K562 (cell line): ENCODE data around the gene RNPEP. TPM values are rescaled to one million over a fixed set of nuclear protein-coding genes. Genes with fewer than 3 reads are reported as not detected.
A peak's percentile ranks its signal among the peaks of the same experiment; 100 is the strongest.

ENCODE experiments used
- ASH1L ChIP-seq: fragments of 450-650 bp; IDR thresholded peaks from 2 replicates; pipeline ENCODE4 v1.6.1; 2018; ENCODE audit warnings: borderline replicate concordance, mild to moderate bottlenecking, low read depth; ENCODE audit not compliant: partially characterized antibody
- BCLAF1 ChIP-seq, 2 experiments: fragments of 450-650 bp in 1 of 2; IDR thresholded peaks; 2 replicates each; pipeline ENCODE4 v1.6.1; 2011 to 2017; ENCODE audit warnings: low read depth in 2 of 2, antibody characterized with exemption in 1 of 2, borderline replicate concordance in 1 of 2, low read length in 1 of 2, mild to moderate bottlenecking in 1 of 2, mixed read lengths in 1 of 2; ENCODE audit not compliant: control insufficient read depth in 1 of 2
- CBX8 ChIP-seq: fragments of 200-600 bp; sonication (generic); IDR thresholded peaks from 2 replicates; pipeline ENCODE4 v1.6.1; 2012; ENCODE audit warnings: borderline replicate concordance, mixed run types, low read depth, mild to moderate bottlenecking, moderate library complexity, mixed read lengths, low read length, control low read depth, inconsistent platforms; ENCODE audit not compliant: poor library complexity, severe bottlenecking; ENCODE audit errors: extremely low read depth
- CCNT2 ChIP-seq: IDR thresholded peaks from 2 replicates; pipeline ENCODE4 v1.6.1; 2011; ENCODE audit warnings: borderline replicate concordance, low read depth, mild to moderate bottlenecking, moderate library complexity, mixed read lengths, low read length; ENCODE audit not compliant: insufficient read length; ENCODE audit errors: extremely low read depth
- GABPA ChIP-seq: fragments of 200-800 bp; sonication (Bioruptor generic); conservative IDR thresholded peaks from 2 replicates; pipeline ENCODE4 v1.6.1; 2016; ENCODE audit warnings: low read depth, missing genetic modification characterization, missing compliant biosample characterization
- GATAD2A ChIP-seq: fragments of 450-650 bp; IDR thresholded peaks from 2 replicates; pipeline ENCODE4 v1.6.1; 2017
- KLF10 ChIP-seq: fragments of 250-450 bp; sonication (Bioruptor Pico); IDR thresholded peaks from 2 replicates; pipeline ENCODE4 v1.6.1; 2021; ENCODE audit warnings: matching md5 sums
- LARP7 ChIP-seq: fragments of 450-650 bp; IDR thresholded peaks from 2 replicates; pipeline ENCODE4 v1.6.1; 2016
- MTF1 ChIP-seq: fragments of 250-450 bp; sonication (Bioruptor Pico); IDR thresholded peaks from 2 replicates; pipeline ENCODE4 v1.9.0; 2021; ENCODE audit warnings: moderate library complexity, mild to moderate bottlenecking, inconsistent platforms, borderline replicate concordance
- NCOA1 ChIP-seq: fragments of 450-650 bp; IDR thresholded peaks from 2 replicates; pipeline ENCODE4 v1.6.1; 2016; ENCODE audit warnings: low read depth
- NFXL1 ChIP-seq: fragments of 450-650 bp; formaldehyde crosslinking; IDR thresholded peaks from 2 replicates; pipeline ENCODE4 v1.4.0; 2021; ENCODE audit warnings: mild to moderate bottlenecking
- PHTF2 ChIP-seq: fragments of 250-450 bp; sonication (Bioruptor Pico); IDR thresholded peaks from 2 replicates; pipeline ENCODE4 v1.5.0; 2021; ENCODE audit warnings: mild to moderate bottlenecking
- PRMT5 ChIP-seq: sonication (generic); formaldehyde crosslinking; IDR thresholded peaks from 2 replicates; pipeline ENCODE4 v1.5.0; 2020; ENCODE audit warnings: missing genetic modification reagents
- RHOXF2B ChIP-seq: fragments of 250-450 bp; sonication (Bioruptor Pico); conservative IDR thresholded peaks from 2 replicates; pipeline ENCODE4 v1.5.1; 2021
- SMARCC2 ChIP-seq: fragments of 450-650 bp; IDR thresholded peaks from 2 replicates; pipeline ENCODE4 v1.6.1; 2017; ENCODE audit warnings: antibody characterized with exemption, moderate library complexity, mild to moderate bottlenecking, low read depth
- ZNF444 ChIP-seq: fragments of 250-450 bp; sonication (Bioruptor Pico); IDR thresholded peaks from 2 replicates; pipeline ENCODE4 v1.4.0; 2020; ENCODE audit warnings: mild to moderate bottlenecking, moderate library complexity
- polyA plus RNA-seq, 8 experiments: library from polyadenylated mRNA; depleted of rRNA in 4 of 8; stranded (reverse) in 5 of 8; unstranded in 3 of 8; fragments of >200 nt; fragmentation: Nextera tagmentation in 2 of 8; fragmentation: Illumina TruSeq in 1 of 8; extraction: Ambion mirVana in 2 of 8; extraction: Trizol in 1 of 8; gene quantifications; 2 replicates each; pipeline versions ENCODE4 v1.2.1 to v1.2.3, GENCODE V29; 2011 to 2014; ENCODE audit warnings: inconsistent platforms in 1 of 8, missing spikeins in 1 of 8
- total RNA-seq, 7 experiments: library from RNA; depleted of rRNA in 6 of 7; stranded (reverse); fragments of >200 nt in 6 of 7; fragmentation: Illumina TruSeq in 2 of 7; extraction: Trizol in 2 of 7; gene quantifications; 2 replicates each; pipeline versions ENCODE4 v1.2.1 to v1.2.3, GENCODE V29; 2011 to 2021; ENCODE audit warnings: low replicate concordance in 1 of 7
- TF ChIP-seq, protein P1 (sequence below): fragments of 200-800 bp; sonication (Bioruptor generic); IDR thresholded peaks from 2 replicates; pipeline ENCODE4 v1.6.1; 2017; ENCODE audit warnings: missing genetic modification characterization, missing compliant biosample characterization
- TF ChIP-seq, protein P2 (sequence below): fragments of 250-450 bp; sonication (Bioruptor Pico); IDR thresholded peaks from 2 replicates; pipeline ENCODE4 v1.8.0; 2022; ENCODE audit warnings: moderate library complexity, mild to moderate bottlenecking, inconsistent platforms
- TF ChIP-seq, protein P3 (sequence below): fragments of 250-450 bp; sonication (Bioruptor Pico); IDR thresholded peaks from 2 replicates; pipeline ENCODE4 v1.6.1; 2021; ENCODE audit warnings: mild to moderate bottlenecking
- TF ChIP-seq, protein P4 (sequence below): fragments of 450-650 bp; conservative IDR thresholded peaks from 2 replicates; pipeline ENCODE4 v1.6.1; 2016; ENCODE audit warnings: missing genetic modification characterization, low read depth, mild to moderate bottlenecking, control low read depth, missing compliant biosample characterization

The RNPEP gene
- total and polyA plus RNA-seq, 9 of the 15 experiments (the other 6 are each of a cell fraction or from before 2014, with no cell fraction given) = 27.5 to 131 (median 63.4) TPM

- TF ChIP-seq NFXL1 (CRISPR knock-in tag) (no peak), GATAD2A (no peak), NCOA1 (peak; percentile 76; the same call in 1 of the 2 replicates), BCLAF1 (IDR thresholded peaks at IDR 0.05; ENCODE audit: borderline replicate concordance in 1 of 2, control insufficient read depth in 1 of 2, low read depth in 2 of 2, low read length in 1 of 2) (no peak), PHTF2 (CRISPR knock-in tag) (no peak), CBX8 (no peak), ASH1L (no peak), SMARCC2 (peak; percentile 74; the same call in 1 of the 2 replicates), CCNT2 (peak; percentile 74), GABPA (tag) (no peak), MTF1 (no peak), PRMT5 (no peak), RHOXF2B (CRISPR knock-in tag) (no peak), ZNF444 (CRISPR knock-in tag) (no peak), LARP7 (no peak), KLF10 (CRISPR knock-in tag) (no peak)
- TF ChIP-seq, protein P1, sequence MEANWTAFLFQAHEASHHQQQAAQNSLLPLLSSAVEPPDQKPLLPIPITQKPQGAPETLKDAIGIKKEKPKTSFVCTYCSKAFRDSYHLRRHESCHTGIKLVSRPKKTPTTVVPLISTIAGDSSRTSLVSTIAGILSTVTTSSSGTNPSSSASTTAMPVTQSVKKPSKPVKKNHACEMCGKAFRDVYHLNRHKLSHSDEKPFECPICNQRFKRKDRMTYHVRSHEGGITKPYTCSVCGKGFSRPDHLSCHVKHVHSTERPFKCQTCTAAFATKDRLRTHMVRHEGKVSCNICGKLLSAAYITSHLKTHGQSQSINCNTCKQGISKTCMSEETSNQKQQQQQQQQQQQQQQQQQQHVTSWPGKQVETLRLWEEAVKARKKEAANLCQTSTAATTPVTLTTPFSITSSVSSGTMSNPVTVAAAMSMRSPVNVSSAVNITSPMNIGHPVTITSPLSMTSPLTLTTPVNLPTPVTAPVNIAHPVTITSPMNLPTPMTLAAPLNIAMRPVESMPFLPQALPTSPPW (CRISPR knock-in tag) = peak; percentile 60
- TF ChIP-seq, protein P2, sequence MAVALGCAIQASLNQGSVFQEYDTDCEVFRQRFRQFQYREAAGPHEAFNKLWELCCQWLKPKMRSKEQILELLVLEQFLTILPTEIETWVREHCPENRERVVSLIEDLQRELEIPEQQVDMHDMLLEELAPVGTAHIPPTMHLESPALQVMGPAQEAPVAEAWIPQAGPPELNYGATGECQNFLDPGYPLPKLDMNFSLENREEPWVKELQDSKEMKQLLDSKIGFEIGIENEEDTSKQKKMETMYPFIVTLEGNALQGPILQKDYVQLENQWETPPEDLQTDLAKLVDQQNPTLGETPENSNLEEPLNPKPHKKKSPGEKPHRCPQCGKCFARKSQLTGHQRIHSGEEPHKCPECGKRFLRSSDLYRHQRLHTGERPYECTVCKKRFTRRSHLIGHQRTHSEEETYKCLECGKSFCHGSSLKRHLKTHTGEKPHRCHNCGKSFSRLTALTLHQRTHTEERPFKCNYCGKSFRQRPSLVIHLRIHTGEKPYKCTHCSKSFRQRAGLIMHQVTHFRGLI = no peak
- TF ChIP-seq, protein P3, sequence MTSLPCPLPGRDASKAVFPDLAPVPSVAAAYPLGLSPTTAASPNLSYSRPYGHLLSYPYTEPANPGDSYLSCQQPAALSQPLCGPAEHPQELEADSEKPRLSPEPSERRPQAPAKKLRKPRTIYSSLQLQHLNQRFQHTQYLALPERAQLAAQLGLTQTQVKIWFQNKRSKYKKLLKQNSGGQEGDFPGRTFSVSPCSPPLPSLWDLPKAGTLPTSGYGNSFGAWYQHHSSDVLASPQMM (CRISPR knock-in tag) = no peak
- TF ChIP-seq, protein P4, sequence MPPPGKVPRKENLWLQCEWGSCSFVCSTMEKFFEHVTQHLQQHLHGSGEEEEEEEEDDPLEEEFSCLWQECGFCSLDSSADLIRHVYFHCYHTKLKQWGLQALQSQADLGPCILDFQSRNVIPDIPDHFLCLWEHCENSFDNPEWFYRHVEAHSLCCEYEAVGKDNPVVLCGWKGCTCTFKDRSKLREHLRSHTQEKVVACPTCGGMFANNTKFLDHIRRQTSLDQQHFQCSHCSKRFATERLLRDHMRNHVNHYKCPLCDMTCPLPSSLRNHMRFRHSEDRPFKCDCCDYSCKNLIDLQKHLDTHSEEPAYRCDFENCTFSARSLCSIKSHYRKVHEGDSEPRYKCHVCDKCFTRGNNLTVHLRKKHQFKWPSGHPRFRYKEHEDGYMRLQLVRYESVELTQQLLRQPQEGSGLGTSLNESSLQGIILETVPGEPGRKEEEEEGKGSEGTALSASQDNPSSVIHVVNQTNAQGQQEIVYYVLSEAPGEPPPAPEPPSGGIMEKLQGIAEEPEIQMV (tag) = no peak
These were observed 25.5 kb downstream of the RNPEP start (continued) for GRCh38 chr1:202007805-202008489.
